ACC112 (cell line): ENCODE measurements around the gene METTL26.

ENCODE experiments used
- H2AFZ ChIP-seq: fragments of 200-600 bp; sonication (generic); one replicate; pipeline ENCODE4 v1.6.0; 2017; ENCODE audit warnings: antibody characterized with exemption, low read length; ENCODE audit not compliant: unreplicated experiment
- H3K27ac ChIP-seq: fragments of 200-600 bp; sonication (generic); 2 replicates; pipeline ENCODE4 v1.5.1; 2014; ENCODE audit warnings: low read depth, mild to moderate bottlenecking, antibody characterized with exemption, low read length, moderate library complexity
- H3K27me3 ChIP-seq: fragments of 200-600 bp; sonication (generic); 2 replicates; pipeline ENCODE4 v1.6.1; 2014; ENCODE audit warnings: mild to moderate bottlenecking, antibody characterized with exemption, low read length, moderate library complexity, mixed read lengths; ENCODE audit not compliant: insufficient read depth
- H3K36me3 ChIP-seq: fragments of 200-600 bp; sonication (generic); 2 replicates; pipeline ENCODE4 v1.6.1; 2016; ENCODE audit warnings: mild to moderate bottlenecking, antibody characterized with exemption, low read length, moderate library complexity, mixed read lengths; ENCODE audit not compliant: insufficient read depth
- H3K4me1 ChIP-seq: fragments of 200-600 bp; sonication (generic); one replicate; pipeline ENCODE4 v1.6.1; 2016; ENCODE audit warnings: low read length, mixed read lengths; ENCODE audit not compliant: insufficient read depth, unreplicated experiment, control insufficient read depth
- H3K4me3 ChIP-seq: fragments of 200-600 bp; sonication (generic); 2 replicates; pipeline ENCODE4 v1.5.1; 2014; ENCODE audit warnings: mild to moderate bottlenecking, low read depth, low read length
- H3K79me2 ChIP-seq: fragments of 200-600 bp; sonication (generic); one replicate; pipeline ENCODE4 v1.6.0; 2016; ENCODE audit warnings: low read length; ENCODE audit not compliant: control insufficient read depth, unreplicated experiment, insufficient read depth

METTL26 gene

GRCh38 chr16:654034-654433 is 17.9 kb upstream of the METTL26 start:
- peaks cover 3% of the 10 kb centered on the region for H3K79me2 ChIP-seq
- no peak overlapping the region for H3K4me3 ChIP-seq
- H2AFZ ChIP-seq: no peak overlapping the region
- no peaks in the 10 kb centered on the region for H3K36me3 ChIP-seq
- H3K4me1 ChIP-seq: peaks cover 4% of the 10 kb centered on the region
- no peak overlapping the region for H3K27ac ChIP-seq
- H3K27me3 ChIP-seq: no peaks in the 10 kb centered on the region

GRCh38 chr16:652454-653305 is 16.6 kb upstream of the METTL26 start:
- Histone ChIP-seq H3K36me3 (no peaks in the 10 kb centered on the region), H2AFZ (no peak overlapping the region), H3K27me3 (no peaks in the 10 kb centered on the region), H3K4me3 (no peak overlapping the region), H3K27ac (no peak overlapping the region), H3K4me1 (peaks cover 7% of the 10 kb centered on the region), H3K79me2 (peaks cover 3% of the 10 kb centered on the region)

- Histone ChIP-seq H3K27ac (no peak overlapping the region), H3K4me1 (peaks cover 10% of the 10 kb centered on the region), H3K36me3 (no peaks in the 10 kb centered on the region), H3K27me3 (no peaks in the 10 kb centered on the region), H3K4me3 (no peak overlapping the region), H2AFZ (no peak overlapping the region), H3K79me2 (peaks cover 3% of the 10 kb centered on the region)
Measured at GRCh38 chr16:651844-652243, 15.7 kb upstream of the METTL26 start.

DNA sequence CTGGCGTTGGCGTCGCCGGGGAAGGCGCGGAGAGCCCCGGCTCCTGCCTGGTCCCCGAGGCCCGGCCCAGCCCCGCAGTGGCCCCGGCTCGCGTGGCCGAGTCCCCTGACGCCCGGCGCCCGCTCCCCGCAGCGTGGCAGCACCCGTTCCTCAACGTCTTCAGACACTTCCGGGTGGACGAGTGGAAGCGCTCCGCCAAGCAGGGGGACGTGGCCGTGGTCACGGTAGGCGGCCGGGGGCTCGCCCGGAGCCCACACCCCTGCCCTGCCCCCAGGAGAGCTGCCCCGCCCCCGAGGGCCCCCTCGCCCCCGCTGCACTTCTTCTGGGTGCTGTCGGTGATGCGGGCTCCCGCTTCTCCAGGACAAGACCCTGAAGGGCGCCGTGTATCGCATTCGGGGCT is 13.5 kb upstream of the METTL26 start:
- H3K79me2 ChIP-seq: peaks cover 5% of the 10 kb centered on the region
- peak overlapping the region; percentile 81 for H3K27ac ChIP-seq
- H3K4me3 ChIP-seq: peak overlapping the region; percentile 96
- peak overlapping the region; percentile 32 for H2AFZ ChIP-seq
- no peaks in the 10 kb centered on the region for H3K27me3 ChIP-seq
- peaks cover 21% of the 10 kb centered on the region for H3K4me1 ChIP-seq
- H3K36me3 ChIP-seq: no peaks in the 10 kb centered on the region

- peak within 1 kb of the TSS; percentile 81 for H3K27ac ChIP-seq
- H2AFZ ChIP-seq: peak within 1 kb of the TSS; percentile 71
- H3K4me3 ChIP-seq: peak within 1 kb of the TSS; percentile 96
- H3K4me1 ChIP-seq: peaks cover 21% of the 10 kb centered on the region
- H3K36me3 ChIP-seq: no peaks in the 10 kb centered on the region
- no peaks in the 10 kb centered on the region for H3K27me3 ChIP-seq
- peaks cover 5% of the 10 kb centered on the region for H3K79me2 ChIP-seq
Measured at GRCh38 chr16:648781-649589, 12.9 kb upstream of the METTL26 start, which contains the start of gene WDR90. Gene WDR90 (plus strand): TSS chr16:649365. CDS start chr16:649417, 52 bp downstream.

DNA sequence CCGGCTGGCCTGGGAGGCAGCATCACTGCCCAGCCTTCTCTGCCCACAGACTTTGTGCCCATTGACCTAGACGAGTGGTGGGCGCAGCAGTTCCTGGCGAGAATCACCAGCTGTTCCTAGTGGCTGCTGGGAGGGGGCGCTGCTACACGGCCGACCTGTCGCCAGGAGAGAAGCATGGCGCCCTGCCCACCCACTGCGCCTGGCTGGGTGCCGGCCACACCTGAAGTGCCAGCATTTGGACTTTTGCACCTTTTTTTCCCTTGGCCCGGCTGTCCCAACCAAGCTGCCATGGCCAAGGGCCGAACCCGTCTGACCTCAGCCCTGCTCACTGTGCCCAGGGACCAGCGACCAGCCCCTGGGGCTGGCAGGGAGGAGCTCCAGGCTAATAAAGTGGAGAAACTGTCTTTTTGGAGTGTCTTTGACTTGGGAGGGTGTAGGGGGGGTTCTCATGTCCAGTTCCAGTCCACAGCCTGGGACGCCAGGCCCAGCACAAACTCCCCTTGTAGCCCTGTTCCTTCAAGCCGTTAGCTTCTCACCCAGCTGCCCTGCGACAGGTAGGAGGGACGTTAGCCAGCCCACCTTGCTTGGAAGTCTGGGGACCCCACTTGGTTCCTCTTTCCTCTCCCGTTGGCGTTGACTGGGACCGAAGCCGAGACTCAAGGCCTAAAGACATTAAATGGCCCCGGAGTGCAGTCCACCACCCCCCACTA is 12.1 kb upstream of the METTL26 start:
- H3K4me3 ChIP-seq: peak overlapping the region; percentile 96
- peaks cover 6% of the 10 kb centered on the region for H3K79me2 ChIP-seq
- H3K4me1 ChIP-seq: peaks cover 21% of the 10 kb centered on the region
- H2AFZ ChIP-seq: peak overlapping the region; percentile 71
- peak overlapping the region; percentile 81 for H3K27ac ChIP-seq
- H3K27me3 ChIP-seq: no peaks in the 10 kb centered on the region
- no peaks in the 10 kb centered on the region for H3K36me3 ChIP-seq

- Histone ChIP-seq H3K4me3 (no peak overlapping the region; the same call in 1 of the 2 replicates), H3K36me3 (no peaks in the 10 kb centered on the region), H3K4me1 (peaks cover 21% of the 10 kb centered on the region)
Measured at GRCh38 chr16:647173-647902, 11.2 kb upstream of the METTL26 start.

GRCh38 chr16:646679-647172 is 10.6 kb upstream of the METTL26 start:
- H3K4me1 ChIP-seq: peaks cover 21% of the 10 kb centered on the region
- H3K27ac ChIP-seq: no peak overlapping the region
- no peaks in the 10 kb centered on the region for H3K36me3 ChIP-seq
- no peak overlapping the region for H2AFZ ChIP-seq
- H3K79me2 ChIP-seq: peaks cover 14% of the 10 kb centered on the region
- H3K4me3 ChIP-seq: no peak overlapping the region
- H3K27me3 ChIP-seq: no peaks in the 10 kb centered on the region

More at GRCh38 chr16:647173-647902, 11.2 kb upstream of the METTL26 start:
- Histone ChIP-seq H2AFZ (no peak overlapping the region), H3K27me3 (no peaks in the 10 kb centered on the region), H3K79me2 (peaks cover 13% of the 10 kb centered on the region), H3K27ac (no peak overlapping the region)

GRCh38 chr16:645852-646678 is 10.0 kb upstream of the METTL26 start:
- no peaks in the 10 kb centered on the region for H3K27me3 ChIP-seq
- H3K27ac ChIP-seq: no peak overlapping the region
- H3K36me3 ChIP-seq: no peaks in the 10 kb centered on the region
- H2AFZ ChIP-seq: no peak overlapping the region
- H3K4me3 ChIP-seq: no peak overlapping the region
- peaks cover 14% of the 10 kb centered on the region for H3K79me2 ChIP-seq
- H3K4me1 ChIP-seq: peaks cover 21% of the 10 kb centered on the region
